H1 (cell line): ENCODE measurements around the gene TNS3. TPM values are rescaled to one million over a fixed set of nuclear protein-coding genes. Genes with fewer than 3 reads are reported as not detected.

Experiments used
- CTCF ChIA-PET: fragments of 300-600 bp; sonication (Branson Sonifier 250); formaldehyde crosslinking; loops from one replicate; lab custom pipeline; 2021; ENCODE audit not compliant: partially characterized antibody; lab: Charles Lee
- POLR2A ChIA-PET: fragments of 300-600 bp; sonication (Branson Sonifier 250); formaldehyde crosslinking; loops from one replicate; lab custom pipeline; 2021; ENCODE audit warnings: inconsistent platforms; ENCODE audit not compliant: partially characterized antibody; lab: Charles Lee
- DNase-seq, 2 experiments: peaks; one replicate each; pipeline versions ENCODE4 v3.0.0 to v3.0.0-alpha.2; 2010 to 2022; ENCODE audit warnings: low spot score in 2 of 2, low read depth in 1 of 2, mixed read lengths in 1 of 2
- FAIRE-seq: peaks from 2 replicates; lab custom pipeline; 2011; peaks lifted over from hg19 to GRCh38; lab: Jason Lieb, UNC
- H2AFZ ChIP-seq: 2 replicates; pipeline ENCODE4 v1.8.1; 2012; ENCODE audit warnings: low read length, inconsistent platforms
- H2AK5ac ChIP-seq: 2 replicates; pipeline ENCODE4 v1.6.1; 2013; ENCODE audit warnings: low read depth, low read length
- H2BK120ac ChIP-seq: replicated peaks from 2 replicates; pipeline ENCODE3; 2013; ENCODE audit warnings: low read depth, low read length, inconsistent platforms
- H2BK12ac ChIP-seq: 2 replicates; pipeline ENCODE4 v1.6.1; 2013; ENCODE audit warnings: low read depth, low read length
- H2BK15ac ChIP-seq: 2 replicates; pipeline ENCODE4 v1.6.1; 2013; ENCODE audit warnings: low read length
- H2BK20ac ChIP-seq: 2 replicates; pipeline ENCODE4 v1.6.1; 2013; ENCODE audit warnings: low read length
- H2BK5ac ChIP-seq: 2 replicates; pipeline ENCODE4 v1.6.1; 2013; ENCODE audit warnings: low read depth, low read length
- H3K14ac ChIP-seq: 2 replicates; pipeline ENCODE4 v1.6.1; 2013; ENCODE audit warnings: inconsistent platforms; ENCODE audit not compliant: insufficient read length
- H3K18ac ChIP-seq: 2 replicates; pipeline ENCODE4 v1.6.1; 2013; ENCODE audit warnings: low read length; ENCODE audit errors: extremely low read depth
- H3K23ac ChIP-seq: 2 replicates; pipeline ENCODE4 v1.6.1; 2013; ENCODE audit warnings: inconsistent platforms; ENCODE audit not compliant: insufficient read length
- H3K23me2 ChIP-seq: 2 replicates; pipeline ENCODE4 v1.6.1; 2013; ENCODE audit warnings: low read depth, low read length
- H3K27ac ChIP-seq: 2 replicates; pipeline ENCODE4 v1.6.1; 2011; ENCODE audit warnings: low read depth, low read length, inconsistent platforms
- H3K27me3 ChIP-seq, 4 experiments: replicated peaks in 1 of 4; 1 replicate in 1 of 4; 2 replicates in 3 of 4; pipeline versions ENCODE4 v1.6.1 to v1.8.1; 2011 to 2013; ENCODE audit warnings: low read length in 3 of 4, mild to moderate bottlenecking in 3 of 4, inconsistent platforms in 2 of 4, mixed read lengths in 2 of 4, moderate library complexity in 1 of 4; ENCODE audit not compliant: control insufficient read depth in 3 of 4, insufficient read depth in 3 of 4; ENCODE audit errors: extremely low read depth in 1 of 4
- H3K36me3 ChIP-seq, 4 experiments: 2 replicates each; pipeline versions ENCODE4 v1.6.1 to v1.8.1; 2011 to 2013; ENCODE audit warnings: mild to moderate bottlenecking in 4 of 4, low read length in 3 of 4, moderate library complexity in 2 of 4, control low read depth in 1 of 4, inconsistent platforms in 1 of 4; ENCODE audit not compliant: insufficient read depth in 4 of 4, control insufficient read depth in 2 of 4
- H3K4ac ChIP-seq: replicated peaks from 2 replicates; pipeline ENCODE3; 2013; ENCODE audit warnings: low read length, low read depth, mixed read lengths, inconsistent platforms; ENCODE audit not compliant: insufficient read length
- H3K4me1 ChIP-seq, 4 experiments: replicated peaks in 1 of 4; 1 replicate in 1 of 4; 2 replicates in 3 of 4; pipeline versions ENCODE4 v1.6.1 to v1.8.1; 2011 to 2013; ENCODE audit warnings: low read length in 3 of 4, inconsistent platforms in 2 of 4, mixed read lengths in 1 of 4; ENCODE audit not compliant: insufficient read depth in 4 of 4, control insufficient read depth in 3 of 4
- H3K4me2 ChIP-seq, 2 experiments: 2 replicates each; pipeline versions ENCODE4 v1.6.1 to v1.8.1; 2011 to 2013; ENCODE audit warnings: low read depth in 2 of 2, low read length in 2 of 2, control low read depth in 1 of 2, inconsistent platforms in 1 of 2, mild to moderate bottlenecking in 1 of 2; ENCODE audit not compliant: insufficient read depth in 1 of 2
- H3K4me3 ChIP-seq, 4 experiments: fragments of 200-600, 300-600 bp in 1 of 4; sonication (generic), shearing (Covaris generic), sonication (Bioruptor Twin) in 1 of 4; 2 replicates each; pipeline versions ENCODE4 v1.5.1 to v1.8.1; 2011 to 2016; ENCODE audit warnings: low read length in 4 of 4, low read depth in 3 of 4, control low read depth in 2 of 4, inconsistent platforms in 2 of 4, mild to moderate bottlenecking in 2 of 4, mixed read lengths in 1 of 4, moderate library complexity in 1 of 4; ENCODE audit not compliant: insufficient read depth in 2 of 4; ENCODE audit errors: extremely low read depth in 1 of 4
- H3K56ac ChIP-seq: replicated peaks from 2 replicates; pipeline ENCODE3; 2013; ENCODE audit warnings: low read depth, mild to moderate bottlenecking, mixed read lengths, low read length, inconsistent platforms; ENCODE audit not compliant: insufficient read length
- H3K79me1 ChIP-seq: 2 replicates; pipeline ENCODE4 v1.6.1; 2013; ENCODE audit warnings: low read depth, low read length, control low read depth
- H3K79me2 ChIP-seq, 2 experiments: 2 replicates each; pipeline versions ENCODE4 v1.6.1 to v1.8.1; 2012 to 2013; ENCODE audit warnings: low read length in 2 of 2, mild to moderate bottlenecking in 2 of 2, inconsistent platforms in 1 of 2; ENCODE audit not compliant: insufficient read depth in 2 of 2, control insufficient read depth in 1 of 2
- H3K9ac ChIP-seq, 4 experiments: replicated peaks in 1 of 4; 1 replicate in 1 of 4; 2 replicates in 3 of 4; pipeline versions ENCODE4 v1.6.1 to v1.8.1; 2011 to 2013; ENCODE audit warnings: low read depth in 3 of 4, low read length in 3 of 4, control low read depth in 2 of 4, mild to moderate bottlenecking in 2 of 4, moderate library complexity in 2 of 4, inconsistent platforms in 1 of 4; ENCODE audit errors: extremely low read depth in 1 of 4
- H3K9me3 ChIP-seq, 2 experiments: 2 replicates each; pipeline versions ENCODE4 v1.6.1 to v1.8.1; 2012 to 2013; ENCODE audit warnings: mild to moderate bottlenecking in 2 of 2, moderate library complexity in 2 of 2, control low read depth in 1 of 2, inconsistent platforms in 1 of 2, low read depth in 1 of 2, low read length in 1 of 2, mixed read lengths in 1 of 2; ENCODE audit not compliant: insufficient read depth in 2 of 2
- H4K20me1 ChIP-seq, 2 experiments: replicated peaks in 1 of 2; 2 replicates each; pipeline versions ENCODE3 to v1.8.1; 2011 to 2013; ENCODE audit warnings: inconsistent platforms in 2 of 2, low read length in 2 of 2, mild to moderate bottlenecking in 1 of 2; ENCODE audit not compliant: insufficient read depth in 2 of 2, control insufficient read depth in 1 of 2
- H4K5ac ChIP-seq: 2 replicates; pipeline ENCODE4 v1.6.1; 2013; ENCODE audit warnings: low read length, low read depth, mixed read lengths, inconsistent platforms; ENCODE audit not compliant: insufficient read length
- H4K8ac ChIP-seq: 2 replicates; pipeline ENCODE4 v1.8.0; 2013; ENCODE audit warnings: mild to moderate bottlenecking, moderate library complexity, low read length, inconsistent platforms; ENCODE audit not compliant: insufficient read depth; ENCODE audit errors: extremely low read depth
- H4K91ac ChIP-seq: replicated peaks from 2 replicates; pipeline ENCODE3; 2013; ENCODE audit warnings: low read length, mixed read lengths, inconsistent platforms; ENCODE audit not compliant: insufficient read length
- BACH1 ChIP-seq: IDR thresholded peaks from 2 replicates; pipeline ENCODE4 v1.6.1; 2012; ENCODE audit warnings: low read length, improper control_type of control experiment
- WGBS, 2 experiments: shearing (Covaris generic) in 1 of 2; methylation state at CpG; one replicate each; pipeline versions ENCODE4 v1.1.6 to v1.1.7; 2013 to 2015; ENCODE audit warnings: low lambda C conversion rate in 2 of 2, mixed read lengths in 2 of 2, inconsistent platforms in 1 of 2, low coverage in 1 of 2, missing lambda C conversion rate in 1 of 2; ENCODE audit not compliant: insufficient replicate concordance in 2 of 2, insufficient coverage in 1 of 2, insufficient read length in 1 of 2; ENCODE audit errors: extremely low coverage in 1 of 2, missing lambda C conversion rate in 1 of 2; 5-methylcytosine and 5-hydroxymethylcytosine counted together
- polyA plus RNA-seq, 7 experiments: library from polyadenylated mRNA; depleted of rRNA in 3 of 7; stranded (reverse) in 5 of 7; unstranded in 2 of 7; fragments of >200 nt in 5 of 7; fragments of 200-250 nt in 2 of 7; gene quantifications; 1 replicate in 5 of 7; 2 replicates in 1 of 7; 4 replicates in 1 of 7; pipeline versions ENCODE4 v1.2.1 to v1.2.3, GENCODE V29; 2011 to 2013; ENCODE audit warnings: missing spikeins in 2 of 7, mixed read lengths in 2 of 7
- total RNA-seq: library from RNA; stranded (reverse); fragmentation: NEBNext Ultra II Directional; extraction: Animal tissue kit (Norgen Biotek cat#: 25700); gene quantifications from 2 replicates; pipeline ENCODE4 v1.2.1, GENCODE V29; 2021

TNS3 gene
- total and polyA plus RNA-seq, 2 of the 8 experiments (the other 6 are each of a cell fraction or from before 2014, with no cell fraction given): 11.9 to 24.2 TPM

- Histone ChIP-seq H3K79me2 (no peaks in the 10 kb centered on the region), H3K9me3 (no peaks in the 10 kb centered on the region), H2BK12ac (no peak overlapping the region), H3K56ac (no peak overlapping the region), H4K91ac (no peak overlapping the region), H2BK20ac (no peak overlapping the region), H2BK15ac (no peak overlapping the region), H4K8ac (no peak overlapping the region), H3K79me1 (no peaks in the 10 kb centered on the region; the same call in 1 of the 2 replicates), H4K20me1 (peaks cover 0 to 2% of the 10 kb centered on the region in 2 experiments), H3K27ac (no peak overlapping the region), H3K27me3 (no peaks in the 10 kb centered on the region), H3K4me2 (no peak overlapping the region), H3K18ac (no peak overlapping the region), H3K36me3 (peaks cover 0 to 21% (median 5%) of the 10 kb centered on the region in 4 experiments; a peak in 5 of 8 replicates), H3K14ac (no peak overlapping the region), H3K9ac (no peak overlapping the region), H3K4ac (no peak overlapping the region), H2AK5ac (no peak overlapping the region), H3K23ac (no peak overlapping the region), H2BK120ac (no peak overlapping the region), H2AFZ (no peak overlapping the region), H3K4me3 (no peak overlapping the region), H3K23me2 (no peaks in the 10 kb centered on the region), H2BK5ac (no peak overlapping the region), H4K5ac (no peak overlapping the region), H3K4me1 (no peaks in the 10 kb centered on the region)
- POLR2A ChIA-PET: no interaction called here
- 98% methylated on average over 11 of the region's 11 CpGs; no CpG with 5 or more reads in 1 of the 2 experiments for WGBS, 2 experiments
- TF ChIP-seq BACH1: no peak
- CTCF ChIA-PET: interaction anchor here (0.9 kb wide), 1 partner anchor 503 kb away, joined by 3 read pairs; no protein-coding TSS in a partner anchor
- no peak for FAIRE-seq
- DNase-seq: no peak
These were observed 190.2 kb downstream of the TNS3 start for GRCh38 chr7:47391726-47392125.
